Activated naive CD4-positive, alpha-beta T cell treated with Interleukin-2 at 50 U/mL for 16 hours (primary cell): Measurements from ENCODE around the gene FERMT1.
"Not testable (repeated sequence)": the region's sequence is repeated elsewhere in the genome, so short reads cannot be mapped to it uniquely, and the experiment has no call there.

Experiments
- DNase-seq: peaks from one replicate; pipeline ENCODE4 v3.0.0-alpha.2; 2020

The FERMT1 gene

GRCh38 chr20:6114696-6115095, 8.1 kb downstream of the FERMT1 start:
- no peak for DNase-seq

- DNase-seq: no peak
These were observed 8.9 kb downstream of the FERMT1 start for GRCh38 chr20:6113951-6114350.

GRCh38 chr20:6112965-6113364, 9.9 kb downstream of the FERMT1 start:
- DNase-seq: not testable (repeated sequence)

- DNase-seq: no peak
These were observed 14.5 kb downstream of the FERMT1 start for GRCh38 chr20:6108330-6108729.

GRCh38 chr20:6104493-6105188, 18.2 kb downstream of the FERMT1 start:
- DNase-seq: no peak

GRCh38 chr20:6103301-6103700, 19.5 kb downstream of the FERMT1 start:
- no peak for DNase-seq

- no peak for DNase-seq
These were observed 21.5 kb downstream of the FERMT1 start for GRCh38 chr20:6101346-6101745.

- DNase-seq: no peak
These were observed 22.6 kb downstream of the FERMT1 start for GRCh38 chr20:6100246-6100645.

GRCh38 chr20:6099819-6100218, 23.0 kb downstream of the FERMT1 start:
- no peak for DNase-seq

GRCh38 chr20:6095409-6095808, 27.4 kb downstream of the FERMT1 start:
- DNase-seq: no peak

- DNase-seq: no peak
These were observed 28.3 kb downstream of the FERMT1 start for GRCh38 chr20:6094565-6094964.

- DNase-seq: no peak
These were observed 28.8 kb downstream of the FERMT1 start for GRCh38 chr20:6094063-6094462.

GRCh38 chr20:6091661-6092060, 31.2 kb downstream of the FERMT1 start:
- DNase-seq: no peak

- DNase-seq: no peak
These were observed 36.0 kb downstream of the FERMT1 start for GRCh38 chr20:6086868-6087267.

- DNase-seq: no peak
These were observed 38.9 kb downstream of the FERMT1 start for GRCh38 chr20:6083926-6084325.

- DNase-seq: no peak
These were observed 41.6 kb downstream of the FERMT1 start for GRCh38 chr20:6081236-6081635.

- no peak for DNase-seq
These were observed 43.8 kb downstream of the FERMT1 start for GRCh38 chr20:6079016-6079415.

- DNase-seq: no peak
These were observed 47.2 kb downstream of the FERMT1 start for GRCh38 chr20:6075428-6076219.

- no peak for DNase-seq
These were observed 48.0 kb downstream of the FERMT1 start for GRCh38 chr20:6074784-6075183.

- no peak for DNase-seq
These were observed 48.7 kb downstream of the FERMT1 start for GRCh38 chr20:6074145-6074561.

GRCh38 chr20:6070829-6071695, 51.8 kb downstream of the FERMT1 start:
- DNase-seq: no peak

- DNase-seq: no peak
These were observed 53.2 kb downstream of the FERMT1 start for GRCh38 chr20:6069669-6070068.

- DNase-seq: no peak
These were observed 55.0 kb downstream of the FERMT1 start for GRCh38 chr20:6067763-6068318.
